HCT116 (cell line): ENCODE measurements around the gene ZNF670. TPM values are rescaled to one million over a fixed set of nuclear protein-coding genes. Genes with fewer than 3 reads are reported as not detected.

Source experiments
- ATAC-seq: fragments of 200-7000 bp; cut with Tn5 transposase; 2 replicates; pipeline ENCODE4 v1.9.1; 2020; ENCODE audit warnings: mild to moderate bottlenecking, moderate library complexity
- BruUV-seq: library from RNA; stranded (reverse); fragments of 400-500 nt; replicated peaks from 2 replicates; lab custom pipeline; 2021; lab: Mats Ljungman, UMichigan
- CTCF ChIA-PET: fragments of 300-600 bp; sonication (Branson Sonifier 250); formaldehyde crosslinking; loops from one replicate; lab custom pipeline; 2021; ENCODE audit warnings: antibody characterized with exemption; lab: Charles Lee
- POLR2A ChIA-PET: fragments of 300-600, 350-600 bp; sonication (Branson Sonifier 250); formaldehyde crosslinking; loops from one replicate; lab custom pipeline; 2021; ENCODE audit warnings: antibody characterized with exemption; lab: Charles Lee
- RAD21 ChIA-PET, 2 experiments: fragments of 300-600 bp; sonication (Branson Sonifier 250); formaldehyde crosslinking; loops; one replicate each; lab custom pipeline; 2023; ENCODE audit warnings: low total read pairs in 2 of 2; ENCODE audit not compliant: uncharacterized antibody in 2 of 2, unreplicated experiment in 2 of 2, low non-redundant PET in 1 of 2; lab: Charles Lee
- DNase-seq: peaks from one replicate; pipeline ENCODE4 v3.0.0-alpha.2; 2010; ENCODE audit warnings: low read depth, low spot score
- H2AFZ ChIP-seq: fragments of 200-600 bp; shearing (Covaris generic), sonication (generic); 2 replicates; pipeline ENCODE4 v1.6.1; 2017; ENCODE audit warnings: low read depth, mixed run types, mixed read lengths, antibody characterized with exemption, low read length; ENCODE audit not compliant: poor library complexity, severe bottlenecking
- H3K27ac ChIP-seq: 2 replicates; pipeline ENCODE4 v1.5.1; 2012; ENCODE audit warnings: low read depth, low read length
- H3K27me3 ChIP-seq: fragments of 200-600 bp; sonication (generic); 2 replicates; pipeline ENCODE4 v1.6.1; 2016; ENCODE audit warnings: mixed run types, low read length, mixed read lengths; ENCODE audit not compliant: insufficient read depth
- H3K36me3 ChIP-seq, 2 experiments: fragments of 200-500 bp in 1 of 2; fragments of 200-600 bp in 1 of 2; sonication (Bioruptor generic) in 1 of 2; sonication (generic) in 1 of 2; 2 replicates each; pipeline versions ENCODE4 v1.5.1 to v1.6.1; 2014 to 2016; ENCODE audit warnings: low read length in 2 of 2, inconsistent platforms in 1 of 2, mixed read lengths in 1 of 2, mixed run types in 1 of 2; ENCODE audit not compliant: insufficient read depth in 2 of 2, control insufficient read depth in 1 of 2
- H3K4me1 ChIP-seq, 2 experiments: fragments of 200-600 bp in 1 of 2; sonication (generic) in 1 of 2; 2 replicates each; pipeline versions ENCODE4 v1.5.1 to v1.6.1; 2012 to 2017; ENCODE audit warnings: low read length in 2 of 2, inconsistent platforms in 1 of 2, mild to moderate bottlenecking in 1 of 2, mixed read lengths in 1 of 2, mixed run types in 1 of 2, moderate library complexity in 1 of 2; ENCODE audit not compliant: insufficient read depth in 2 of 2, control insufficient read depth in 1 of 2
- H3K4me2 ChIP-seq: fragments of 200-600 bp; sonication (generic); 2 replicates; pipeline ENCODE4 v1.6.1; 2017; ENCODE audit warnings: mixed run types, low read length, mixed read lengths
- H3K4me3 ChIP-seq, 2 experiments: fragments of 200-600 bp in 1 of 2; sonication (generic) in 1 of 2; replicated peaks in 1 of 2; 2 replicates each; pipeline ENCODE4 v1.5.1; 2011 to 2016; ENCODE audit warnings: low read length in 2 of 2, control low read depth in 1 of 2, low read depth in 1 of 2, mild to moderate bottlenecking in 1 of 2, mixed read lengths in 1 of 2, mixed run types in 1 of 2
- H3K79me2 ChIP-seq: fragments of 200-600 bp; sonication (generic); 2 replicates; pipeline ENCODE4 v1.6.1; 2017; ENCODE audit warnings: mild to moderate bottlenecking, mixed run types, low read length, moderate library complexity, mixed read lengths; ENCODE audit not compliant: insufficient read depth
- H3K9ac ChIP-seq: fragments of 200-600 bp; sonication (generic); 2 replicates; pipeline ENCODE4 v1.6.1; 2016; ENCODE audit warnings: low read length, mixed read lengths
- H3K9me2 ChIP-seq: fragments of 200-600 bp; sonication (generic), shearing (Covaris generic); 2 replicates; pipeline ENCODE4 v1.6.1; 2017; ENCODE audit warnings: mixed run types, mild to moderate bottlenecking, moderate library complexity; ENCODE audit not compliant: insufficient read depth
- H3K9me3 ChIP-seq, 2 experiments: fragments of 200-500 bp in 1 of 2; fragments of 200-600 bp in 1 of 2; sonication (Bioruptor generic) in 1 of 2; sonication (generic) in 1 of 2; 2 replicates each; pipeline ENCODE4 v1.6.1; 2014 to 2017; ENCODE audit warnings: low read length in 2 of 2, mixed read lengths in 2 of 2, inconsistent platforms in 1 of 2, low read depth in 1 of 2, mild to moderate bottlenecking in 1 of 2, mixed run types in 1 of 2, moderate library complexity in 1 of 2; ENCODE audit not compliant: control insufficient read depth in 1 of 2, insufficient read depth in 1 of 2
- H4K20me1 ChIP-seq: fragments of 200-600 bp; sonication (generic), shearing (Covaris generic); 2 replicates; pipeline ENCODE4 v1.6.1; 2017; ENCODE audit warnings: mixed run types, mild to moderate bottlenecking, moderate library complexity; ENCODE audit not compliant: insufficient read depth
- CBX3 ChIP-seq: IDR thresholded peaks from 2 replicates; pipeline ENCODE4 v1.6.1; 2012; ENCODE audit warnings: low read depth
- CEBPB ChIP-seq: IDR thresholded peaks from 2 replicates; pipeline ENCODE4 v1.6.1; 2012; ENCODE audit warnings: low read depth
- EGR1 ChIP-seq: IDR thresholded peaks from 2 replicates; pipeline ENCODE4 v1.6.1; 2012; ENCODE audit warnings: low read depth
- ELF1 ChIP-seq: IDR thresholded peaks from 2 replicates; pipeline ENCODE4 v1.6.1; 2012; ENCODE audit warnings: low read depth, borderline replicate concordance
- EZH2 ChIP-seq: fragments of 200-600 bp; sonication (generic); IDR thresholded peaks from 2 replicates; pipeline ENCODE4 v1.6.1; 2017; ENCODE audit warnings: antibody characterized with exemption, mixed run types
- EZH2phosphoT487 ChIP-seq: fragments of 200-600 bp; IDR thresholded peaks from 2 replicates; pipeline ENCODE4 v1.6.1; 2018; ENCODE audit warnings: antibody characterized with exemption, borderline replicate concordance
- FOSL1 ChIP-seq: IDR thresholded peaks from 2 replicates; pipeline ENCODE4 v1.6.1; 2012; ENCODE audit warnings: low read depth
- MAX ChIP-seq: IDR thresholded peaks from 2 replicates; pipeline ENCODE4 v1.6.1; 2012
- POLR2AphosphoS5 ChIP-seq: IDR thresholded peaks from 2 replicates; pipeline ENCODE4 v1.6.1; 2011; ENCODE audit warnings: mild to moderate bottlenecking, low read depth, low read length, moderate library complexity
- SP1 ChIP-seq: IDR thresholded peaks from 2 replicates; pipeline ENCODE4 v1.6.1; 2012; ENCODE audit warnings: low read depth
- SRF ChIP-seq: IDR thresholded peaks from 2 replicates; pipeline ENCODE4 v1.6.1; 2012; ENCODE audit warnings: low read depth
- TCF7L2 ChIP-seq: IDR thresholded peaks from 2 replicates; pipeline ENCODE4 v1.7.0; 2011; ENCODE audit warnings: borderline replicate concordance, inconsistent platforms; ENCODE audit not compliant: insufficient read depth, insufficient read length; ENCODE audit errors: extremely low read depth
- ZBTB33 ChIP-seq: IDR thresholded peaks from 2 replicates; pipeline ENCODE4 v1.6.1; 2011; ENCODE audit warnings: mild to moderate bottlenecking, low read length, moderate library complexity; ENCODE audit not compliant: insufficient replicate concordance; ENCODE audit errors: extremely low read depth
- ZFX ChIP-seq: fragments of 450-650 bp; IDR thresholded peaks from 2 replicates; pipeline ENCODE4 v1.6.1; 2017
- ZNF274 ChIP-seq: fragments of 200-500 bp; sonication (Bioruptor generic); IDR thresholded peaks from 2 replicates; pipeline ENCODE4 v1.6.1; 2014; ENCODE audit warnings: mild to moderate bottlenecking, low read depth, low read length, inconsistent platforms
- intact Hi-C: fragments of 100-400 bp; cut with micrococcal nuclease; formaldehyde crosslinking; loops from 2 replicates; pipeline ENCODE4 v1.10.0; 2022
- total RNA-seq: library from RNA; stranded (reverse); gene quantifications from one replicate; pipeline ENCODE4 v1.2.1, GENCODE V29; 2021; ENCODE audit not compliant: unreplicated experiment

ZNF670 gene
- total RNA-seq, 1 experiment from 2014 or later, result 6.9 TPM

- BruUV-seq, result no TSS peak
- RAD21 ChIA-PET, result no interaction called here
- Histone ChIP-seq H3K9me3 (no peaks in the 10 kb centered on the region; a peak in 1 of 4 replicates), H3K9me2 (no peaks in the 10 kb centered on the region), H4K20me1 (no peaks in the 10 kb centered on the region), H2AFZ (no peak overlapping the region), H3K36me3 (no peaks in the 10 kb centered on the region), H3K79me2 (no peaks in the 10 kb centered on the region), H3K27me3 (no peaks in the 10 kb centered on the region), H3K4me3 (peak overlapping the region in 1 of 2 experiments; percentile 44; a peak in 1 of 4 replicates), H3K27ac (no peak overlapping the region), H3K4me2 (peak overlapping the region; percentile 63), H3K9ac (peak overlapping the region; percentile 35; the same call in 1 of the 2 replicates), H3K4me1 (peaks cover 0 to 15% of the 10 kb centered on the region in 2 experiments; a peak in 1 of 4 replicates)
- DNase-seq (no peak), ATAC-seq (peak; percentile 19; the same call in 1 of the 2 replicates)
- CTCF ChIA-PET, result no interaction called here
- POLR2A ChIA-PET, result no interaction called here
- intact Hi-C loops, result no loop called here
- TF ChIP-seq CBX3 (no peak), FOSL1 (no peak), TCF7L2 (no peak), EZH2 (no peak), ZNF274 (no peak), MAX (no peak), SRF (no peak), CEBPB (no peak), ELF1 (no peak), ZBTB33 (no peak), POLR2AphosphoS5 (no peak), EZH2phosphoT487 (no peak), ZFX (no peak), EGR1 (no peak), SP1 (no peak)
Measured at GRCh38 chr1:247111259-247111699, 32.7 kb upstream of the ZNF670 start.
